ENCODE results near the gene DNAI1. TPM values are rescaled to one million over a fixed set of nuclear protein-coding genes. Genes with fewer than 3 reads are reported as not detected.
"Not testable (repeated sequence)": the region's sequence is repeated elsewhere in the genome, so short reads cannot be mapped to it uniquely, and the experiment has no call there.

The DNAI1 gene
- total and polyA plus RNA-seq, 2 of the 13 experiments (the other 11 are each of a cell fraction or from before 2014, with no cell fraction given), result not detected

DNA sequence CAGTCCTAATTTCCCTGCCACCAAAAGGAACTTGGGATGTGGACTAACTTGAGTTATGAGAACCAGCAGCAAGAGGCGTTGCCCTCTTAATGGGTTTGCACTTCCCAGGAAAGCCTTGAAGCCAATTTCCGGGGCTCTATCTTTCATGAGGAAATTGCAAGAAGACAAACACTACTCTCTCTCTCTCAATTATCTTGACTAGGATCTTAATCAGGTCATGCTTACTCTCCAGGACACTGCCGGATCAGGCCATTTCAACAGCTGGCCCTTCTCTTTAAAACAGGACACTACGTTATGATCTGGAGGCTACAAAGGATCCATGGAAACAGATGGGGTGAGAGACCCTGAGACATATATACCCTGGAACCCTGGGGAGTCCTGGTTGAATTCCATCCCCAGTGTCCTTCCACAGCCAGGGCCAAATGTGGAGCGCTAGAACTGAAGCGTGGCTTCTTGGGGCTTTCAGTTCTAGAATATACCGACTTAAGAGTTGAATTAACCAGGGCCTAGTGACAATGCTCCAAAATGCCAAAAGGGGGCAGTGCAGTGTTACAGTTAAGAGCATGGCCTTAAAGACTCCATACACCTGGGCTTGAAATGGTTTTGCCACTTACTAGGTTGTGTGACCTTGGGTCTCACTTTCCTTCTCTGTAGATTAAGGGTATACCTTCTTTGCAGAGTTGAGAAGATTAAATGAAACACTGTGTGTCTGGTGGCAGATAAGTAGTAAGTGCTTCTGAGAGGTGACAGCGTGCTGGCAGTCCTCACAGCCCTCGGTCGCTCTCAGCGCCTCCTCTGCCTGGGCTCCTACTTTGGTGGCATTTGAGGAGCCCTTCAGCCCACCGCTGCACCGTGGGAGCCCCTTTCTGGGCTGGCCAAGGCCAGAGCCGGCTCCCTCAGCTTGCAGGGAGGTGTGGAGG lies 21.3 kb upstream of the DNAI1 start (continued):
- TF ChIP-seq, protein P1, sequence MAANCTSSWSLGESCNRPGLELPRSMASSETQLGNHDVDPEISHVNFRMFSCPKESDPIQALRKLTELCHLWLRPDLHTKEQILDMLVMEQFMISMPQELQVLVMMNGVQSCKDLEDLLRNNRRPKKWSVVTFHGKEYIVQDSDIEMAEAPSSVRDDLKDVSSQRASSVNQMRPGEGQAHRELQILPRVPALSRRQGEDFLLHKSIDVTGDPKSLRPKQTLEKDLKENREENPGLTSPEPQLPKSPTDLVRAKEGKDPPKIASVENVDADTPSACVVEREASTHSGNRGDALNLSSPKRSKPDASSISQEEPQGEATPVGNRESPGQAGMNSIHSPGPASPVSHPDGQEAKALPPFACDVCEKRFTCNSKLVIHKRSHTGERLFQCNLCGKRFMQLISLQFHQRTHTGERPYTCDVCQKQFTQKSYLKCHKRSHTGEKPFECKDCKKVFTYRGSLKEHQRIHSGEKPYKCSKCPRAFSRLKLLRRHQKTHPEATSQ (CRISPR knock-in tag; IDR thresholded peaks at IDR 0.05; ENCODE audit: borderline replicate concordance), result no peak
- TF ChIP-seq, protein P2, sequence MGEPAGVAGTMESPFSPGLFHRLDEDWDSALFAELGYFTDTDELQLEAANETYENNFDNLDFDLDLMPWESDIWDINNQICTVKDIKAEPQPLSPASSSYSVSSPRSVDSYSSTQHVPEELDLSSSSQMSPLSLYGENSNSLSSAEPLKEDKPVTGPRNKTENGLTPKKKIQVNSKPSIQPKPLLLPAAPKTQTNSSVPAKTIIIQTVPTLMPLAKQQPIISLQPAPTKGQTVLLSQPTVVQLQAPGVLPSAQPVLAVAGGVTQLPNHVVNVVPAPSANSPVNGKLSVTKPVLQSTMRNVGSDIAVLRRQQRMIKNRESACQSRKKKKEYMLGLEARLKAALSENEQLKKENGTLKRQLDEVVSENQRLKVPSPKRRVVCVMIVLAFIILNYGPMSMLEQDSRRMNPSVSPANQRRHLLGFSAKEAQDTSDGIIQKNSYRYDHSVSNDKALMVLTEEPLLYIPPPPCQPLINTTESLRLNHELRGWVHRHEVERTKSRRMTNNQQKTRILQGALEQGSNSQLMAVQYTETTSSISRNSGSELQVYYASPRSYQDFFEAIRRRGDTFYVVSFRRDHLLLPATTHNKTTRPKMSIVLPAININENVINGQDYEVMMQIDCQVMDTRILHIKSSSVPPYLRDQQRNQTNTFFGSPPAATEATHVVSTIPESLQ (CRISPR knock-in tag; conservative IDR thresholded peaks at IDR 0.05), result no peak
- TF ChIP-seq ZNF788 (CRISPR knock-in tag; IDR thresholded peaks at IDR 0.05; ENCODE audit: borderline replicate concordance) (no peak), CENPX (CRISPR knock-in tag; IDR thresholded peaks at IDR 0.05) (no peak), SMC3 (IDR thresholded peaks at IDR 0.05; ENCODE audit: low read length) (peak; percentile 79), HOXA9 (CRISPR knock-in tag; IDR thresholded peaks at IDR 0.05; ENCODE audit: borderline replicate concordance) (no peak), FOXO1 (CRISPR knock-in tag; IDR thresholded peaks at IDR 0.05) (no peak), ZNF556 (CRISPR knock-in tag; IDR thresholded peaks at IDR 0.05; ENCODE audit: borderline replicate concordance) (no peak), STAG1 (CRISPR knock-in tag; IDR thresholded peaks at IDR 0.05) (peak; percentile 83)
- TF ChIP-seq, protein P3, sequence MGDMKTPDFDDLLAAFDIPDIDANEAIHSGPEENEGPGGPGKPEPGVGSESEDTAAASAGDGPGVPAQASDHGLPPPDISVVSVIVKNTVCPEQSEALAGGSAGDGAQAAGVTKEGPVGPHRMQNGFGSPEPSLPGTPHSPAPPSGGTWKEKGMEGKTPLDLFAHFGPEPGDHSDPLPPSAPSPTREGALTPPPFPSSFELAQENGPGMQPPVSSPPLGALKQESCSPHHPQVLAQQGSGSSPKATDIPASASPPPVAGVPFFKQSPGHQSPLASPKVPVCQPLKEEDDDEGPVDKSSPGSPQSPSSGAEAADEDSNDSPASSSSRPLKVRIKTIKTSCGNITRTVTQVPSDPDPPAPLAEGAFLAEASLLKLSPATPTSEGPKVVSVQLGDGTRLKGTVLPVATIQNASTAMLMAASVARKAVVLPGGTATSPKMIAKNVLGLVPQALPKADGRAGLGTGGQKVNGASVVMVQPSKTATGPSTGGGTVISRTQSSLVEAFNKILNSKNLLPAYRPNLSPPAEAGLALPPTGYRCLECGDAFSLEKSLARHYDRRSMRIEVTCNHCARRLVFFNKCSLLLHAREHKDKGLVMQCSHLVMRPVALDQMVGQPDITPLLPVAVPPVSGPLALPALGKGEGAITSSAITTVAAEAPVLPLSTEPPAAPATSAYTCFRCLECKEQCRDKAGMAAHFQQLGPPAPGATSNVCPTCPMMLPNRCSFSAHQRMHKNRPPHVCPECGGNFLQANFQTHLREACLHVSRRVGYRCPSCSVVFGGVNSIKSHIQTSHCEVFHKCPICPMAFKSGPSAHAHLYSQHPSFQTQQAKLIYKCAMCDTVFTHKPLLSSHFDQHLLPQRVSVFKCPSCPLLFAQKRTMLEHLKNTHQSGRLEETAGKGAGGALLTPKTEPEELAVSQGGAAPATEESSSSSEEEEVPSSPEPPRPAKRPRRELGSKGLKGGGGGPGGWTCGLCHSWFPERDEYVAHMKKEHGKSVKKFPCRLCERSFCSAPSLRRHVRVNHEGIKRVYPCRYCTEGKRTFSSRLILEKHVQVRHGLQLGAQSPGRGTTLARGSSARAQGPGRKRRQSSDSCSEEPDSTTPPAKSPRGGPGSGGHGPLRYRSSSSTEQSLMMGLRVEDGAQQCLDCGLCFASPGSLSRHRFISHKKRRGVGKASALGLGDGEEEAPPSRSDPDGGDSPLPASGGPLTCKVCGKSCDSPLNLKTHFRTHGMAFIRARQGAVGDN (CRISPR knock-in tag; IDR thresholded peaks at IDR 0.05), result peak; percentile 17; the same call in 1 of the 2 replicates
- TF ChIP-seq, protein P4, sequence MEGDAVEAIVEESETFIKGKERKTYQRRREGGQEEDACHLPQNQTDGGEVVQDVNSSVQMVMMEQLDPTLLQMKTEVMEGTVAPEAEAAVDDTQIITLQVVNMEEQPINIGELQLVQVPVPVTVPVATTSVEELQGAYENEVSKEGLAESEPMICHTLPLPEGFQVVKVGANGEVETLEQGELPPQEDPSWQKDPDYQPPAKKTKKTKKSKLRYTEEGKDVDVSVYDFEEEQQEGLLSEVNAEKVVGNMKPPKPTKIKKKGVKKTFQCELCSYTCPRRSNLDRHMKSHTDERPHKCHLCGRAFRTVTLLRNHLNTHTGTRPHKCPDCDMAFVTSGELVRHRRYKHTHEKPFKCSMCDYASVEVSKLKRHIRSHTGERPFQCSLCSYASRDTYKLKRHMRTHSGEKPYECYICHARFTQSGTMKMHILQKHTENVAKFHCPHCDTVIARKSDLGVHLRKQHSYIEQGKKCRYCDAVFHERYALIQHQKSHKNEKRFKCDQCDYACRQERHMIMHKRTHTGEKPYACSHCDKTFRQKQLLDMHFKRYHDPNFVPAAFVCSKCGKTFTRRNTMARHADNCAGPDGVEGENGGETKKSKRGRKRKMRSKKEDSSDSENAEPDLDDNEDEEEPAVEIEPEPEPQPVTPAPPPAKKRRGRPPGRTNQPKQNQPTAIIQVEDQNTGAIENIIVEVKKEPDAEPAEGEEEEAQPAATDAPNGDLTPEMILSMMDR (CRISPR knock-in tag; IDR thresholded peaks at IDR 0.05), result peak; percentile 86

DNA sequence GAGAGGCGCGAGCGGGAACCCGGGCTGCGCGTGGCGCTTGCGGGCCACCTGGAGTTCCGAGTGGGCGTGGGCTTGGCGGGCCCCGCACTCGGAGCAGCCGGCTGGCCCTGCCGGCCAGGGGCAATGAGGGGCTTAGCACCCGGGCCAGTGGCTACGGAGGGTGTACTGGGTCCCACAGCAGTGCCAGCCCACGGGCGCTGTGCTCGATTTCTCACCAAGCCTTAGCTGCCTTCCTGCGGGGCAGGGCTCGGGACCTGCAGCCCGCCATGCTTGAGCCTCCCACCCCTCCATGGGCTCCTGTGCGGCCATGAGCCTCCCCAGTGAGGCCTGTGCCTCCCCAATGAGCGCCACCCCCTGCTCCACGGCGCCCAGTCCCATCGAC lies 20.7 kb upstream of the DNAI1 start:
- H3K4me2 ChIP-seq (ENCODE audit: low read depth, low read length); H3K9ac ChIP-seq (ENCODE audit: insufficient read depth, low read depth, low read length); H3K4me3 ChIP-seq (replicated peaks in 1 of 3; ENCODE audit: insufficient read depth in 1 of 3, low read depth in 2 of 3, low read length in 3 of 3); H3K4me1 ChIP-seq (ENCODE audit: insufficient read depth, low read length); H3K9me3 ChIP-seq (ENCODE audit: low read length); H3K27me3 ChIP-seq (ENCODE audit: control insufficient read depth in 1 of 2, insufficient read depth in 2 of 2, low read length in 2 of 2); H3K27ac ChIP-seq (ENCODE audit: extremely low read length, insufficient read depth, low read length); H3K79me2 ChIP-seq (ENCODE audit: insufficient read depth, low read length); H3K36me3 ChIP-seq (replicated peaks in 1 of 2; ENCODE audit: control insufficient read depth in 1 of 2, insufficient read depth in 2 of 2, low read length in 2 of 2); H4K20me1 ChIP-seq (ENCODE audit: insufficient read depth, low read length); BruUV-seq (replicated peaks); in situ Hi-C loops (cut with HindIII; ENCODE audit: extremely low pct_ligation_motif_present, low pct_unique_long_range_greater_than_20kb); H2AFZ ChIP-seq (ENCODE audit: low read length); DNase-seq (ENCODE audit: low spot score); POLR2A ChIA-PET; FAIRE-seq; ATAC-seq: not testable (repeated sequence)
- intact Hi-C loops (cut with micrococcal nuclease; ENCODE audit: unreplicated experiment), result loop anchor here (1.0 to 2.0 kb wide), 3 partner anchors 62 to 153 kb away; no protein-coding TSS in a partner anchor
- 100% methylated on average over 8 of the region's 28 CpGs for WGBS (ENCODE audit: low lambda C conversion rate)
- CTCF ChIA-PET (ENCODE audit: low intra/inter-chr PET ratio, low total read pairs), result interaction anchor here (0.6 to 3.3 kb wide), 8 partner anchors 63 to 196 kb away, joined by 3 to 34 read pairs (median 4); no protein-coding TSS in a partner anchor

Measured in HepG2 (cell line).